ENCODE measurements around the gene DARS1. TPM values are rescaled to one million over a fixed set of nuclear protein-coding genes. Genes with fewer than 3 reads are reported as not detected.

DARS1 gene
- polyA plus RNA-seq, 1 of the 3 experiments (the other 2 are of a cell fraction): 52.2 TPM

- no peak overlapping the region for H3K4me2 ChIP-seq
- 80% methylated on average over 4 of the region's 4 CpGs for WGBS (ENCODE audit: low lambda C conversion rate)
- no peaks in the 10 kb centered on the region for H3K27me3 ChIP-seq (ENCODE audit: insufficient read depth)
- H3K4me1 ChIP-seq (ENCODE audit: control insufficient read depth in 1 of 2, insufficient read depth in 2 of 2, low read depth in 1 of 2, low read length in 1 of 2): peaks cover 0 to 7% of the 10 kb centered on the region in 2 experiments; a peak in 1 of 4 replicates
- TF ChIP-seq MAX (IDR thresholded peaks at IDR 0.05; ENCODE audit: low read depth): no peak
- TF ChIP-seq JUND (IDR thresholded peaks at IDR 0.05): no peak
- TF ChIP-seq FOXM1 (IDR thresholded peaks at IDR 0.05; ENCODE audit: low read depth): no peak
- no peak for TF ChIP-seq RCOR1 (IDR thresholded peaks at IDR 0.05; ENCODE audit: low read length)
- TF ChIP-seq RAD21 (IDR thresholded peaks at IDR 0.05; ENCODE audit: low read length): no peak
- TF ChIP-seq TEAD4 (IDR thresholded peaks at IDR 0.05; ENCODE audit: borderline replicate concordance, insufficient read depth): no peak
- no peak for TF ChIP-seq IRF3 (IDR thresholded peaks at IDR 0.05; ENCODE audit: low read depth, low read length)
- TF ChIP-seq NRF1 (IDR thresholded peaks at IDR 0.05; ENCODE audit: low read depth, low read length): no peak
- TF ChIP-seq CTCF (IDR thresholded peaks at IDR 0.05): no peak
- TF ChIP-seq TCF12 (IDR thresholded peaks at IDR 0.05): no peak
- no peak for TF ChIP-seq MXI1 (IDR thresholded peaks at IDR 0.05; ENCODE audit: low read depth, low read length)
- no peak for TF ChIP-seq EZH2phosphoT487 (IDR thresholded peaks at IDR 0.05; ENCODE audit: borderline replicate concordance, low read depth)
- TF ChIP-seq EP300 (IDR thresholded peaks at IDR 0.05; ENCODE audit: borderline replicate concordance in 1 of 2, low read depth in 1 of 2, low read length in 1 of 2): no peak
- TF ChIP-seq FOSL2 (IDR thresholded peaks at IDR 0.05; ENCODE audit: borderline replicate concordance, low read depth): no peak
- no peak for TF ChIP-seq FOXJ3 (CRISPR knock-in tag; IDR thresholded peaks at IDR 0.05)
- no peak for TF ChIP-seq USF2 (IDR thresholded peaks at IDR 0.05; ENCODE audit: borderline replicate concordance, low read depth, low read length)
- TF ChIP-seq MEF2A (IDR thresholded peaks at IDR 0.05; ENCODE audit: borderline replicate concordance, low read depth): no peak
- no peak for TF ChIP-seq SMC3 (IDR thresholded peaks at IDR 0.05; ENCODE audit: low read depth, low read length)
- no peaks in the 10 kb centered on the region for H3K79me2 ChIP-seq (ENCODE audit: insufficient read depth)
- POLR2A ChIA-PET: no interaction called here
- H3F3A ChIP-seq (replicated peaks; ENCODE audit: insufficient read depth): no peaks in the 10 kb centered on the region
- no peak overlapping the region for H2AFZ ChIP-seq (ENCODE audit: low read depth)
- H3K27ac ChIP-seq (ENCODE audit: low read depth in 2 of 2, low read length in 1 of 2): no peak overlapping the region
- H4K20me1 ChIP-seq (ENCODE audit: insufficient read depth): no peaks in the 10 kb centered on the region
- no peak overlapping the region for H3K4me3 ChIP-seq (ENCODE audit: low read depth in 2 of 2, low read length in 1 of 2)
- no peaks in the 10 kb centered on the region for H3K36me3 ChIP-seq (replicated peaks in 1 of 2; ENCODE audit: control insufficient read depth in 1 of 2, insufficient read depth in 2 of 2, low read length in 1 of 2)
- no peaks in the 10 kb centered on the region for H3K9me3 ChIP-seq
- H3K9me2 ChIP-seq: no peaks in the 10 kb centered on the region
- CTCF ChIA-PET: interaction anchor here (1.2 to 4.1 kb wide), 2 partner anchors 20 to 379 kb away, joined by 3 to 46 read pairs; no protein-coding TSS in a partner anchor
- DNase-seq: no peak
- no peak overlapping the region for H3K9ac ChIP-seq
These were observed 14.5 kb upstream of the DARS1 start for GRCh38 chr2:135999899-136000298.

Data from SK-N-SH (cell line).